Coronary artery (tissue), 2 donors: ENCODE data around the gene CROCC.
"Not testable (repeated sequence)": the region's sequence is repeated elsewhere in the genome, so short reads cannot be mapped to it uniquely, and the experiment has no call there.

Source experiments
- DNase-seq: peaks from one replicate; pipeline ENCODE4 v3.0.0-alpha.2; 2017; ENCODE audit warnings: low spot score
- H3K27ac ChIP-seq, 2 donors: fragments of 200-600 bp; sonication (generic); one replicate each; pipeline ENCODE4 v1.5.1; 2016 to 2019
- H3K4me3 ChIP-seq: fragments of 200-600 bp; sonication (generic); 2 replicates; pipeline ENCODE4 v1.5.1; 2016; ENCODE audit warnings: mild to moderate bottlenecking, moderate library complexity
- TF ChIP-seq, protein P1 (sequence below): fragments of 200-600 bp; sonication (generic); IDR thresholded peaks from one replicate; pipeline ENCODE4 v1.5.1; 2019; ENCODE audit warnings: antibody characterized with exemption

Gene CROCC

DNA sequence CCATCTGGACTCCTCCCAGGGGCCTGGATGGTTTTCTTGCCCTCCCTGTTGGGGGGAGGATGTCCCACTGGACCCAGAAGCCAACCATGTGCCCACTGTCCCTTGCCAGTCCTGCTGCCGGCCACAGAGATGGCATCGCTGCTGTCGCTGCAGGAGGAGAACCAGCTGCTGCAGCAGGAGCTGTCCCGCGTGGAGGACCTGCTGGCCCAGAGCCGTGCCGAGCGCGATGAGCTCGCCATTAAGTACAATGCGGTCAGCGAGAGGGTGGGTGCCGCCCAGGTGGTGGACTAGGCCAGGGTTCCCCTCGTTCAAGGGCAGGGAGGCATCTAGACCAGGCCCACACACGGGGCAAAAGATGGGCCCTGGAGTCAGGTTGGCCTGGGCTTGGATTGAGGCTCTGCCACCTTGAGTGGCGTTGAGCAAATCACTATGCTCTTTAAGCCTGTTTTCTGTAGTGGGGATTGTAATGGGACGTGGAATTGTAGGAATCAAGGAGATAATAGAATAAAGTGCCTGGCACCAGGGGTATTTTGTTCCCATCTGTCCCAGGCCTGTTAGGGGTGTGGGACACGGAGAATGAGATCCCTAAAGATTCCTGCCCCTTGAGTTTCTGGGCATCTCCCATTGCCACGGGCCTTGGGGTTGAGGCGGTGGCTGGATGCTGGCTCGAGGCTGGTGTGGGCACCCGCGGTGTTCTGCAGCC, 2.6 kb downstream of the CROCC start:
- no peak for DNase-seq
- Histone ChIP-seq H3K27ac (no peak overlapping the region), H3K4me3 (no peak overlapping the region)
- TF ChIP-seq, protein P1, sequence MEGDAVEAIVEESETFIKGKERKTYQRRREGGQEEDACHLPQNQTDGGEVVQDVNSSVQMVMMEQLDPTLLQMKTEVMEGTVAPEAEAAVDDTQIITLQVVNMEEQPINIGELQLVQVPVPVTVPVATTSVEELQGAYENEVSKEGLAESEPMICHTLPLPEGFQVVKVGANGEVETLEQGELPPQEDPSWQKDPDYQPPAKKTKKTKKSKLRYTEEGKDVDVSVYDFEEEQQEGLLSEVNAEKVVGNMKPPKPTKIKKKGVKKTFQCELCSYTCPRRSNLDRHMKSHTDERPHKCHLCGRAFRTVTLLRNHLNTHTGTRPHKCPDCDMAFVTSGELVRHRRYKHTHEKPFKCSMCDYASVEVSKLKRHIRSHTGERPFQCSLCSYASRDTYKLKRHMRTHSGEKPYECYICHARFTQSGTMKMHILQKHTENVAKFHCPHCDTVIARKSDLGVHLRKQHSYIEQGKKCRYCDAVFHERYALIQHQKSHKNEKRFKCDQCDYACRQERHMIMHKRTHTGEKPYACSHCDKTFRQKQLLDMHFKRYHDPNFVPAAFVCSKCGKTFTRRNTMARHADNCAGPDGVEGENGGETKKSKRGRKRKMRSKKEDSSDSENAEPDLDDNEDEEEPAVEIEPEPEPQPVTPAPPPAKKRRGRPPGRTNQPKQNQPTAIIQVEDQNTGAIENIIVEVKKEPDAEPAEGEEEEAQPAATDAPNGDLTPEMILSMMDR = no peak

DNA sequence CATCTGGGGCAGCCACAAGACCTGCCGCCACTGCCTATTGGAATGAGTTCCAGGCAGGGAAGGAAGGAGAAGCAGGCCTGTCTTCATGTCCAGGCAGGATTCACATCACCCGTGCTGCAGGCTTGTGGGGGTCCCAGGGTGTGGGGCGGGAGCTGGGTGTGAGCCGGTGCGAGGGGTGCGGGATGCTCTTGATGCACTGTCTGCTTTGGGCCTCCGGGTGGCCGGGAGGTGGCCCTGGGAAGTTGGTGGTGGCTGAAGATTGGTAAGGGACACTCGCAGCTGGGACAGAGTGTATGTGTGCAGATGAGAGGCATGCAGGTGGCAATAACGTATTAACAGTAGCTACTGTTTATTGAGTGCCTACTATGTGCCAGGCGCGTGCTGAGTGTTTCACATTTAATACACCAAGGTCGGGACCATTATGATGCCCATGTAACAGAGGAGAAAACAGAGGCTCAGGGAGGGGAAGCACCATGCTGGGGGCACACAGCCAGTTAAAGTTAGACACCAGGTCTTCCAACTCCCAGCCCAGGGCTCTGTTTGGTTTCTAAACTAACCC, 3.3 kb downstream of the CROCC start:
- DNase-seq = no peak
- H3K4me3 ChIP-seq = no peak overlapping the region
- TF ChIP-seq, protein P1 = no peak
- no peak overlapping the region for H3K27ac ChIP-seq

DNA sequence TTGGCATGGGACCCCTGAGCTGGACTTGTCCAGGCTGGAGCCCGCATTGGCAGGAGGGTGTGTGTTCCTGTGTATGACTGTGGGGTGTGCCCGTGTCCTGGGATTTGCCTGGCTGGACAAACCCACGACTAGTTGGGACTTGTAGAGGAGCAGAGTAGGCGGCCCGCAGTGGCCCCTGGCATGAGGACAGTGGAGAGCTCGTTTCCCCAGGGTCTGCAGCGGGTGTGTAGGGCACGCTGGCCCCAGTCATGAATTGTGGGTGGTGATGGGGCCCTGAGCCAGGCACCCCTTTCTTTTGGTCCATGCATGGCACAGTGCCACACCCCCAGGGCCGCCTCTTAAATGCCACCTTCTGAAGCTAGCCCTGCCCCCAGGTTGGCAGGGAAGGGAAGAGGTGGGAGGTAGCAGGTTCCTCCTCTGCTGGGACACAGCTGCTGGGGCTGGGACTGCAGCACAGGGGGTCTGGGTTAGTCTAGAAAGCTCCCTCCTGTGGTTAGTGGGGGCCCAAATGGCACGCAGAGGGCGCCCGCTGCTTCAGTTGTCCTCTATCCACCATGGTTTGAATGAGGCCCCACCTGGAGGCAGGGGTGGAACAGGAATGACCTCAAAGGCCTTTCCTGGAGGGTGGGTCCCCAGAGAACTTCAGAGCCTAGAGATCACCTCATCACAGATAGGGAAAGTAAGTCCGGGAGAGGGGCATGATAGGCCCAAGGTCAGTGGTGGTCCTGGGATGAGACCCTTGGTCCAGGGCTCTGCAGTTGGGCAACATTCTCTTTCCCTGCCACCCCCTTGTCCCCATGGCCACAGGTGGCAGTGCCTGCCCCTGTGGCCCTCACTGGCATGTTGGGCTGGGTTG, 4.1 kb downstream of the CROCC start:
- no peak for DNase-seq

DNA sequence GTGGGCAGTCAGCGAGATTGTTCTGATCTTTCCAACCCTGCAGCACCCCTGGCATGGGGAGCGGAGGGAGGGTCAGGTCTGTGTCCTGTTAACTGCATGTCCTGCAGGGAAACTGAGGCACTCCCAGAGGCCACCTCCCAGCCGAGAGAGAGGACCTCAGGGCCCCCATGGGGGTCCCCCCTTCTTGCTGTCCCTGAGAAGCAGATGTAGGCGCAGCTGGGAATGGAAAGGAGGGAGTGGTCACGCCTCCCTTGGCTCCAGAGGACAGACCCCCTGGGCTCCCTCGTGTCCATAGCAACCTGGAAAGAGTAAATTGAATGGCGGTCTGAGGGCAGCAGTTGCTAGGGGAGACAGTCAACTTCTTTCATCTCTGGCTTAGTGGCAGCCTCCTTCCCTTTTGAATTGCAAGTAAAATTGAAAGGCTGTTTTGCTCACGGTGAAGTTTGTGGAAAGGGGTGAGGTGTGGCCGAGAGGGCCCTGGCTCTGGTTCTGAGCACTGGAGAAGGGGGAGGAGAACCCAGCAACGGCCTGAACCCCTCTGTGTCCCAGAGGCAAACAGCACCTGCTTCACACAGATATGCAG, 4.9 kb downstream of the CROCC start:
- no peak for DNase-seq
- no peak overlapping the region for H3K4me3 ChIP-seq
- H3K27ac ChIP-seq = no peak overlapping the region
- TF ChIP-seq, protein P1 = no peak

More for the DNA sequence above, 4.1 kb downstream of the CROCC start:
- Histone ChIP-seq H3K4me3 (no peak overlapping the region), H3K27ac (no peak overlapping the region)
- TF ChIP-seq, protein P1 = no peak

DNA sequence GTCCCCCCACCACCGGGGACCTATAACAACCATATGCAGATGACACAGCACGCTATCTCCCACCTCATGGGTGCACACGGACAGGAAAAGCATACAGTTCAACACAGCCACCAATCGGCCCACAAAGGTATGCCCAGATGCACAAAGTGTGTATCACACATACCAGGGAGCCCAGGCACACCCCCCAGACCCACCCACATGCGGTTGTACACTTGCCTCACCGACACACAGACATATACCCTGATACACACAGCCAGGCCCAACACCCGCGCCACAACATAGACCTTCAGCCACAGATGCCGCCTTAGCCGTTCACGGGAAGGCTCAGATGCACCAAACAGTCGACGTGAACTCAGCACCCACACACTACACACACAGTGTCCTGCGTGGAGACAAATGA, 5.5 kb downstream of the CROCC start:
- TF ChIP-seq, protein P1 = no peak
- Histone ChIP-seq H3K4me3 (no peak overlapping the region), H3K27ac (no peak overlapping the region)
- DNase-seq = no peak

DNA sequence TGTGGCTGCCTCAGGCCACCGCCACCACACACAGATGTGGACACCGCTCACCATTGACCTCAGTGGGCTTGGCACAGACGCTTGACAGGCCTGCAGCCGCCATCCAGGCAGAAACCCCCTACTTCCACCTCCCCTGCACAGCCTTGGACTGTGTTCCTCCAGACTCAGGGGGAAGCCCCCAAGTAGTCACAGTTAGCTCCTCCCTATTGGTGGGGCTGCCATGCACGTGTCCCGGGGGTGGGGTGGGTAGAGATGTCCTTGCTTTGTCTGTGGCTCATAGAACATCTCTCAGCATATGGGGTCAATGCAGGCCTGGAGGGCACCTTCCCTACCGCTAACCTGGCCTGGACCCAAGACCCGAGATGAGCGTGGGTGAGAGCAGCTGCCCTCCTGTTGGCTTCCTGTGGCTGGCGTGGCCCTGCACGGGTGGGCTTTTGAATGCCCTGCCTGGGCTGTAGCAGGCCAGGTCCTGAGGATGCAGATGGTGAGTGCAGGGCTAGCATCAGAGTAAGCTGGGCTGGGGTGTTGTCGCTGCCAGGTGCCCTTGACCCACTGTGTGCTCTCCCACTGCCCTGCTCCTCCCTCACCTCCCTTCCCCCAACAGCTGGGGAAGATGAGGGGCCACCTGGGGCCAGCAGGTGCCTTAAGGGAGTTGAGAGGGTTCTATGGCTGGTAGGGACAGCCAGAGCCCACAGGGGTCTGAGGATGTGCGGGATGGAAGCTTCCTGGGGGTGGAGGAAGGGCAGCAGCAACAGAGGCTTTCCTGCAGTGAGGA, 6.2 kb downstream of the CROCC start:
- no peak overlapping the region for H3K27ac ChIP-seq
- DNase-seq = no peak
- H3K4me3 ChIP-seq = no peak overlapping the region
- TF ChIP-seq, protein P1 = no peak

DNA sequence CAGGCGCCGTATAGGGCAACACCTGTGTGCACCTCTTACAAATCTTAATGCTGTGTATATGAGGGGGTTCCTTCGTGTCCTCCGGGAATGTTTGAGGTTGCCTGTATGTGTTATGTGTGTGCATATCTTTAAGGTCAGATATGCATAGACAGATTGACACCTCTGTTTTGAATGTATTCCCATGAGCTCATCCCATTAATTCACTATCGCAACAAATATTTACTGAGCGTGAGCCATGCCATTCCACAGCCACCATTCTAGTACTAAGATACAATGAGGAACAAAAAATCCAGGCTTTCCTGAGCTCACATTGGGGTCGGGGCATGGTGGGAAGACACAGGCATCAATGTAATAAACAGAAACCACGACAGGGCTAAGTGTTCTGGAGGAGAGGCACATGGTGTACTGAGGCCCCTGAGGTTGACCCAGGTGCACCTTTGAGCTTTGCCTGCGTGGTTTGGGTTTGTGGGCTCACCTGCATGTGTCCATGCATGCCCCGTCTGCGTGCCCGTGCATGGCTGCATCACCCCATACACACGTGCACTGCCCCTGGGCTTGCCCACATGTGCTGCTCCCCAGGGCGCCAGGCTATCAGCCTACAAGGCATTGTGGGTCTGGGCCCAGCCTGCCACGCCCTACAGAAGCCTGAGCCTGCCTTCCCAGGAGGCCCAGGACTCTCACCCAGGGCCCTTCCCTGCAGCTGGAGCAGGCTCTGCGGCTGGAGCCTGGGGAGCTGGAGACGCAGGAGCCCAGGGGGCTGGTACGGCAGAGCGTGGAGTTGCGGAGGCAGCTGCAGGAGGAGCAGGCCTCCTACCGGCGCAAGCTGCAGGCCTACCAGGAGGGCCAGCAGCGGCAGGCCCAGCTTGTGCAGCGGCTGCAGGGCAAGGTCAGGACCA, 7.7 kb downstream of the CROCC start:
- not testable (repeated sequence) for H3K27ac ChIP-seq, H3K4me3 ChIP-seq, DNase-seq

DNA sequence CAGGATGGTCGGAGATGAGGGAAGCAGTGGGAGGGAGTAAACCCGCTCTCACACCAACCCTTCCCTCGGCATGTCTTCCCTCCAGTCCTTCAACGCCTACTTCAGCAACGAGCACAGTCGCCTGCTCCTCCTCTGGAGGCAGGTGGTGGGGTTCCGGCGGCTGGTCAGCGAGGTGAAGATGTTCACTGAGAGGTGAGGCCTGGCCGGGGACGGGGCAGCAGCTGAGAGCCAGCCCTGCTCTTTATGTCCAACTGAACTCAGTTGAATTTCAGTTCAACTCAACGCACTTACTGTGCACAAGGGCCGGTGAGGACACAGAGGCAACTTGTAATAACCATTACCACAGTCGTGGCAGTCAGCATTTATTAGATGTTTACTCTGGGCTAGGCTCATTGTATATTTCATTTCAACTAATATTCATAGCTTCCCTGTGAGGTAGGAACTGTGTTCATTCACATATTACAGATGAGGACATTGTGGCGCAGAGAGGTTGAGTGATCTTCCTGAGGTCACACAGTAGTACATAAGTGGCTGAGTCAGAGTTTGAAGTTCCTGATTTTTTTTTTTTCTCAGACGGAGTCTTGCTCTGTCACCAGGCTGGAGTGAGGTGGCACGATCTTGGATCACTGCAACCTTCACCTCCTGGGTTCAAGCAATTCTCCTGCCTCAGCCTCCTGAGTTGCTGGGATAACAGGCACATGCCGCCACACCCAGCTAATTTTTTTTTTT, 9.6 kb downstream of the CROCC start:
- not testable (repeated sequence) for DNase-seq, H3K27ac ChIP-seq, H3K4me3 ChIP-seq

DNA sequence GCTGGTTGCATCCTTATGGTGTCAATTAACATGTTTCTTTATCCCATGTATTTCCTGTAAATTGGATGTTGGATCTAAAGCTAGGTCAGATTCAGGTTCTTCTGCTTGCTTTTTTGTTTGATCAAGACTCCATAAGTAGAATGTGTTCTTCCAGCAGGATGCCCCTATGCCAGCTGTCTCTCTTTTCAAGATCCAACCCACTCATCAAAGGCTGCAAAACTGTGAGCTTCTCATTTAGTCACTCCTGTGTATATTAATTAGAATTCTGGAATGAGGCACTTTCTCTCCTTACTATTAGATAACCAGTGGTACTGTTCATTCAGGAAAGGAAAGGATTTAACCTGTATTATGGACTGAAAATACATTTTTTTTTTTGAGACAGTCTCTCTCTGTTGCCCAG, 12.2 kb downstream of the CROCC start:
- not testable (repeated sequence) for H3K27ac ChIP-seq, DNase-seq, H3K4me3 ChIP-seq
